Measurements from ENCODE around the gene THAP11.
A peak's percentile ranks its signal among the peaks of the same experiment; 100 is the strongest.
"Not testable (repeated sequence)": the region's sequence is repeated elsewhere in the genome, so short reads cannot be mapped to it uniquely, and the experiment has no call there.

The THAP11 gene

GRCh38 chr16:67837190-67837589 is 4.9 kb upstream of the THAP11 start:
- DNase-seq (ENCODE audit: low spot score) = not testable (repeated sequence)

DNA sequence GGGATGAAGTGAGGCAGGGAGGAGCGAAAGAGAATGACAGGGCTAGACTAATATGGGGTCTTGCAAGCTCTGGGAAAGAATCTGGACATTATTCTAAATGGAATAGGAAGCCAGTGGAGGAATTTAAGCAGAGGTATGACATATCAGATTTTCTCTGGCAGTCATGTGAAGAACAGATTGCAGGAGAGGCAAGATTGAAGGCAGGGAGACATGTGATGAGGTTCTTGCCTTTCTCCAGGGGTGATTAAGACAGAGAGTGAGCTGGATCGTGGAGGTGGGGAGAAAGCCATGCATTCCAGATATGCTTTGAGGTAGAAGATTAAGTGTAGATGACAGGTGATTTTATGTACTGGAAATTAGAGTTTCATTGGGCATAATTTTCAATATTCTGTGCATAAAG is 4.3 kb upstream of the THAP11 start:
- DNase-seq (ENCODE audit: low spot score) = no peak

- no peak for DNase-seq (ENCODE audit: low spot score)
These were observed 813 bp upstream of the THAP11 start for GRCh38 chr16:67841198-67841815.

GRCh38 chr16:67842509-67843342 is 606 bp downstream of the THAP11 start:
- DNase-seq (ENCODE audit: low spot score) = peak; percentile 61

- DNase-seq (ENCODE audit: low spot score) = no peak
These were observed 1.2 kb downstream of the THAP11 start for GRCh38 chr16:67843343-67843765.

- DNase-seq (ENCODE audit: low spot score) = no peak
These were observed 2.4 kb downstream of the THAP11 start for GRCh38 chr16:67844497-67844896.

GRCh38 chr16:67845291-67846062 is 3.4 kb downstream of the THAP11 start:
- DNase-seq (ENCODE audit: low spot score) = no peak

GRCh38 chr16:67846063-67846319 is 3.9 kb downstream of the THAP11 start:
- DNase-seq (ENCODE audit: low spot score) = no peak

DNA sequence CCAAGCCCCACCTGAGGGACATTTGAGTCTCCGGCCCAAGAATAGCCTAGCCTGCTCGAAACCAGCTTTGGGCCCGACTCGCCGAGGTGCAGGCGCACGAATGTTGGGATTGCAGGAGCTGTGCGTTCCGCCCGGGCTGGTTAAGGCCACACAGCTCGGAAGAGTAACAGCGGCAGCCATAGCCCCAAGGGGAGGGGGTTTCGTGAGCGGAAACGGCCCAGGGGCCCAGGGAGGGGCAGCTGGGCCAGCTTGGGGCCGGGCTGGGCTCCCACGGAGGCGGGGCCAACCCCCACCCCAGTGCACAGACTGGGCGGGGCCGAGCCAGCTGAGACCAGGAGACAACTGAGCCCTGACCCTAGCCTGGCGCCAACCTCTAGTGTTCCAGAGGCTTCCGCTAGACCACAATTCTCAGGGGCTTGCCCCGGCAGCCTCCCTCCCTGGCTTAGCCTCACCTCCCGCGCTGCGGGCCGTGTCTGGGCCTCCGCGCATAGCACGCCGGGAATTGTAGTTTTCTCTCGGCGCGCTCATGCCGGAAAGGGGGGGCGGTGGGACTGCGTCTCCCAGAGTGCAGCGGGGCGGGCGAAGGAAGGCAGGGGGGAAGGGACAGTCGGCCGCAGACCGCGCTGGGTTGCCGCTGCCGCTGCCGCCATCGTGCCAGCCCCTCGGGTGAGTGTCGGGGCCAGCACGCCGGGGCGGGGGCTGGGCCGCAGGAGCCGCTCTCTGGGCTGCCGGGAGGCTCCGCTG is 4.4 kb downstream of the THAP11 start, which contains the start of gene NUTF2:
Gene NUTF2, plus strand, starts transcription at position 614 of the 744 bp plus-strand sequence. CDS start 18,198 bp downstream, outside the sequence.
- DNase-seq (ENCODE audit: low spot score) = peak; percentile 95

DNA sequence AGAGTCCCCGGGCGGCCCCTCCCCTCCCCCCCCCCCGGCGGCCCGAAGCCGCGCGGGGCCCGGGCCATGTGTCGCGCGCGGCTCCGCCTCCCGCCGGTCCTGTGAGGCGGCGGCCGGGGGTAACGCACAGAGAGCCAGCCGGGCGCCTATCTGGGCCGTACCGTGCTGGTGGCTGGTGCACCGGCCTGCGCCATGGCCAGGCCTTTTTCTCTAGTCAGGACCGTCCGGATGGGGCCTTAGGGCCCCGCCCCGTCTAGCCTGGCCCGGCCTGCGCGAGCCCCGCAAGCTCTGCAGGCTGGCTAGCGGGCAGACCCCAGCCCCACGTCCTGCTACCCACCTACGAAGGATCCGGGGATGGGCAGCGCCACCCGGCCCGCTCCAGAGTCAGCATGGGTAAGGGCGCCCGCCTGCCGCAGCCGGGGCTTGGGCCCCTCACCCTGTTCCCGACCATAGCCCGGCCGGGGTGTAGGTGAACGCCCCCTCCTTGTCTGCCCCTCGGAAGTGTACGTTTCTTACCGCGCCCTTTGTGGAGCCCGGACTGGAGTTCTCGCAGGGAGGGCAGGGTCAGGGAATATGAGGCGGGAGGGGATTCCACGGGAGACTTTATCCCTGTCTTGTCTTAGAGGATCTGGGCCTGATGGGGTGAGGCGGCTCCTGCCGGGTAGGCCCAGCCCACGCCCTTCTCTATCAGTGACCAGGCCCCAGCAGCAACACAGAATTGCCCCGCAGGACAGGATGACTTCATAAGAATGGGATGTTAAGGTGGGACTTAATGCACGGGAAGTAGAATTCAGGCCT is 5.1 kb downstream of the THAP11 start, which contains the start of gene CENPT:
Gene CENPT, minus strand, starts transcription at position 630 of the 798 bp plus-strand sequence. CDS start 13,834 bp downstream, outside the sequence.
- DNase-seq (ENCODE audit: low spot score) = peak; percentile 59

DNA sequence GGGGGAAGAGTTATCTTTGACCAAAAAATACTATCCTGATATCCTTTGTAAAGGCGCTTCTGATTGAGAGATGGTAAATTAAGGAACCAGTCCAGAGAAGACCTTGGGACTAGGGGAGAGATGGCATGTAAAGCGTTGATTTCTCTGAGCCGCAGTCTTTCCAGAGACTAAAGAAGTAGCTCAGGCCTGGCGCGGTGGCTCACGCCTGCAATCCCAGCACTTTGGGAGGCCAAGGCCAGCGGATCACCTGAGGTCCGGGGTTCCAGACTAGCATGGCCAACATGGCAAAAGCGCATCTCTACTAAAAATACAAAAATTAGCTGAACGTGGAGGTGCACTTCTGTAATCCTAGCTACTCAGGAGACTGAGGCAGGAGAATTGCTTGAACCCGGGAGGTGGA is 6.0 kb downstream of the THAP11 start:
- no peak for DNase-seq (ENCODE audit: low spot score)

GRCh38 chr16:67853670-67854069 is 11.6 kb downstream of the THAP11 start:
- DNase-seq (ENCODE audit: low spot score) = no peak

DNA sequence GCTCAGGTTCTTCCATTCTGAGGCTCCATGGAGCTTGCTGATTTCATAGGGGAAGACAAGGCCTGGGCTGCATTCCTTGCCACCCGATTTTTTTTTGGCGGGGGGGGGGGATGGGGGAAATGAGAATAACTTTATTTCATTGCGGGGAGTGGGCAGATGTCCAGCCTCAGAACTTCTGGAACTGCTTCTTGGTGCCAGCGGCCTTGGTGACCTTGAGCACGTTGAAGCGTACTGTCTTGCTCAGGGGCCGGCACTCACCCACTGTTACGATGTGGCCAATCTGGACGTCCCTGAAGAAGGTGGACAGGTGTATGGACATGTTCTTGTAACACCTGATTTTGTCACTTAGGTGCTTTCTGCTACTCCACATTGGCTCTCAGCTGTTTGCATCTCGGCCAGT is 13.7 kb downstream of the THAP11 start:
- no peak for DNase-seq (ENCODE audit: low spot score)

DNA sequence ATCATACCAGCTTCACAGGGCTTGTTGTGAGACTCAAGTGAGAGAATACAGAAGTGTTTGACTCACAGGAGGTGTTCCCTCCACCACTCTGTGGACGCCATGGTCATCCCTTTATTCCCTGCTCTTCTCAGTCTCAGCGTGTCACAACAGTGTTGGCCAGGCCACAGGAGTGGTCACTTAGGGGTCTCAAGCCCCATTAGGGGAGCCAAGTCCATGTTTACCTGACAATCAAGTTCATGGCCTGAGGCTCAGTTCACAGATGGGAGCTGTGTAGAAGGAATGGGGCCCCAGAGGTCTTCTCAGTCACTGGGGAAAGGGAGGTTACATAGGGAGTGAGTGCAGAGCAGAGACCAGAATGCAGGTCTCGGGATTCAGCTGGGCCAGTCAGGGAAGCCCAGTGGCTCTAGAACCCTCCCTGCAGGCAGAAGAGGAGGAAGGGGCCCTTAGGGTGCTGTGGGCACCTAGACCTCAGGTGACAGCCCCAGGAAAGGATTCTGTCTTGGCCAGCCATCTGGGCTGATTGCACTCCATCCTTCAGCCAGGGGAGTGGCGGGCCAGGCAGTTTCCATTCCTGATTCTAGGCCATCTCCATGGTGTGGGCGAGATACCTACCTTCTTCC is 14.9 kb downstream of the THAP11 start:
- no peak for DNase-seq (ENCODE audit: low spot score)

DNA sequence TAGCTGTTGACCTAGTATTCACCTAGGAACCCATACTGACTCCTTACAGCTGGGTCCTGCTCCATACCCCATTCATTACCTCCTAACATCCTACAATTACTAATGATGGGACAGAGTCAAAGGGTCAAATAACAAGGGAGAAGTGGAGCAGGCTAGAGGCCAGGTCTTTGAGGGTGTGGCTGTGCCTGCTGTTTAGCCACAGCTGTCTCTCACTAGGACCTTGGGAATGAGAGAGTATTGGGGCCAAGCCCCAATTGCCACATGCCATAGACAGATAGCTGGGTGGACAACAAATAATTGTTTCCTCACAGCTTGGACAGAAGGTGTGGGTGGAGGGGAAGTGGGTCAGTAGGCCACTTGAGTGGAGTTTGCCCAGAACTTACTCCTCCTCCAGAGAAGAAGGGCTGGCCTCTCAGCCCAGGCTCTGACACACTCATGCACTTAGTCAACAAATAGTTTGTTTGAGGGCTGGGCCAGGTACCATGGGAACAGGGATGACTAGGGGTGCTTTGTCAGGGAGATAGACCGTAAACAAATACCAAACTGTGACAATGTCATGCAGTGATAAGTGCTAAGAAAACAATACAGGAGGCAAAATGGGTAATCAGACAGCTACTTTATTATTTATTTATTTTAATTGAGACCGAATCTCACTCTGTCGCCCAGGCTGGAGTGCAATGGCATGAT is 15.6 kb downstream of the THAP11 start:
- peak; percentile 79 for DNase-seq (ENCODE audit: low spot score)

- no peak for DNase-seq (ENCODE audit: low spot score)
These were observed 16.4 kb downstream of the THAP11 start for GRCh38 chr16:67858500-67858899.

GRCh38 chr16:67860589-67861398 is 18.7 kb downstream of the THAP11 start:
- DNase-seq (ENCODE audit: low spot score) = no peak

- DNase-seq (ENCODE audit: low spot score) = no peak
These were observed 19.8 kb downstream of the THAP11 start for GRCh38 chr16:67861877-67862276.
